Kidney glomerular epithelial cell (primary cell): Measurements from ENCODE around the gene BDNF.

Source experiments
- DNase-seq: peaks from one replicate; lab custom pipeline; 2025; lab: John Stamatoyannopoulos, UW

The BDNF gene

DNA sequence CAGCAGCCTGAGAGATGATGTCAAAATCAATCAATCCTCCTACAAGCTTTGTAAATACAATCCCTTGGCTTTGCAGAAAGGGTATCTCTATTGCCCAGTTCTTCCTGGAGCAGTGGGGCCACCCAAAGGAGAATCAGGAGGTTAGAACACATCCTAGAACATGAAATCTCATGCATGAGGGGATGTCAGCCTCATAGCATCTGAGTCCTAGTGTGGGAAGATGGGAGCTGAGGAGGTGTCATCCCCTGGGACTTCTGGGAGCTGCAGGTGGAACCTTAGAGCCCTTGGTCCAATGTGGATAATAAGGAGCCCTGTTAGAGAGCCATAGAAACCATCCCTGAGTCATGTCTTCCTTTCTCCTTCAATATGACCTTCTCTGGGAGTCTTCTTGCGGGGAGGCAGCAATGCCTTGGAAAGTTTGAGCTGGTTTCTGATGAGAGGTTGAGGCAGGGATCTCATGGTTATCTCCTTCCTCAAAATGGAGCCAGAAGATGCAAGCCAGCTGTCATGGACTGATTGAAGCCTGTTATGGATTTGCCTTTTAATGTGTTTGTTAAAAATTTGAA is 74.8 kb downstream of the BDNF start:
- no peak for DNase-seq

- DNase-seq = no peak
These were observed 76.2 kb downstream of the BDNF start for GRCh38 chr11:27623945-27624523.

GRCh38 chr11:27622541-27623300 is 77.5 kb downstream of the BDNF start:
- no peak for DNase-seq

DNA sequence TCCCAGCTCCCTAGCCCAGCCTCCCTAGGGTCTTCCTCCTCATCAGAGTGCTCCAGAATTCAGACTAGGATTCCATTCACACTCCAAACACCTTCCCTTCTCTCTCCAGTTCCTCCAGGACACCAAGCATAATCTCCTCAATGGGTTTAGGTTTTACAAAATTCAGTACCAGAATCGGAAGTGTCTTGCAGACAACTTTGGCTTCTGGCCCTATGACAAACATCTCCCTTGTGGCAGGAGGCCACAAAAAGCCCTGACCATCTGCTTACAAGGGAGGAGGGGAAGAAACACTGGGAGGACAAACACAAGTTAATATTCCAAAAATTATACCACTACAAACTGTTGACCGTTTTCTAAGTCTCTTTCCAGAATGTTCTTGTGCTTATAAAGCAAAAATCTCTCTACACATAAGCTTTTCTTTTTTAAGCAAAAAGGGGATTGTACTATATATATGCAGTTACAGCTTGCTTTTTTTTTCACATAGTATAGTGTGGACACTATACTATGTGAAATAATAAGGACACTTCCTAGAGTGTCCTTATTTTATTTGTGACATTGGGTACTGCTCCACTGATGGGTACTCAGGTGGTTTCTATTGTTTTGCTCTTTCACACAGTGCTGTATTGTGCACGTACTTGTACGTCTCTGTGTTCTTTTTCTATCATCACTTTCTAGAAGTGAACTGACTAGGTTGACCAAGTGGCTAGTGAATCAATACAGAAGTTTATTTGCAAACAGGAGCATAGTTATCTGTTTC is 78.7 kb downstream of the BDNF start:
- no peak for DNase-seq

GRCh38 chr11:27619763-27620335 is 80.4 kb downstream of the BDNF start:
- no peak for DNase-seq

DNA sequence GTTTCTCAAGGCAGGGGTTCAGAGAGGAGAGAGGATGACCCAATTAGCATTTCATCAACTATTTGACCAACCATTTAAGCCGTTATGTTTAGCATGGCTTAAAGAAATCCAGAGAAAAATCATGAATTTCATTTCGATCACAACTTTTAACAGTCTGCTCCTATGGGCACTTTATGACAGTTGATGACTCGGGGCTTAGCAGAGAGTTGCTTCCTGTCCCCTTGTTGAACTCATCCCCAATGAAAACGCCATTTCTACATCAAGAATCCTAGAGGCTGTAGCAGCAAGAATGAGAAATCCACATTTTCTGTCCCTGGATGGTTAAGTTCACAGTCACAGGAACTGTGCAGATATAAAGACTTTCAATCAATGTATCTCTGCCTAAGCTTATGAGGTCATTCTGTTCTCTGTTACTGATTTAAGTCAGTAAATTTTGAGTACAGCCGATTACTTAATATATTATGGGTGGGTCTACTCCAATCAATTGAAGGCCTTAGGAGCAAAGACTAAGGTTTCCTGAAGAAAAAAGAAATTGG is 81.1 kb downstream of the BDNF start:
- no peak for DNase-seq

- no peak for DNase-seq
These were observed 81.9 kb downstream of the BDNF start for GRCh38 chr11:27618281-27618915.

- DNase-seq = no peak
These were observed 83.5 kb downstream of the BDNF start for GRCh38 chr11:27616711-27617110.

- DNase-seq = no peak
These were observed 84.4 kb downstream of the BDNF start for GRCh38 chr11:27615833-27616232.

DNA sequence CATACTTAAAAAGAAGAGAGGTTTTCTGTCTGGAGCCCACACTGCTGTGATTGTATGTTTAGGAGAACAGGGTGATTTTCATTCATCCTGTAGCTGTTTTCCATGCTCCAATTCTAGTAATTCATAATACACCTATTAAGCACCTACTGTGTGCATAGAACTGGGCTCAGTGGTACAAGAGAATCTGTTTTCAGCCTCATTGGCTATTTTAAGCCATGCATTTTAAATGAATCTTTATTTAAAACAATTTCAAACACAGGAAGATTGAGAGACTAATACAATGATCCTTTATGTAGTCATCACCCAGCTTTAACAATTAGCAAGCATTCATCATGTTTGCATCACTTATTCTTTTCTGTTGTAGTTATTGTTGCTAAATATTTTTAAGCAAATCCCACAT is 86.2 kb downstream of the BDNF start:
- DNase-seq = no peak

DNA sequence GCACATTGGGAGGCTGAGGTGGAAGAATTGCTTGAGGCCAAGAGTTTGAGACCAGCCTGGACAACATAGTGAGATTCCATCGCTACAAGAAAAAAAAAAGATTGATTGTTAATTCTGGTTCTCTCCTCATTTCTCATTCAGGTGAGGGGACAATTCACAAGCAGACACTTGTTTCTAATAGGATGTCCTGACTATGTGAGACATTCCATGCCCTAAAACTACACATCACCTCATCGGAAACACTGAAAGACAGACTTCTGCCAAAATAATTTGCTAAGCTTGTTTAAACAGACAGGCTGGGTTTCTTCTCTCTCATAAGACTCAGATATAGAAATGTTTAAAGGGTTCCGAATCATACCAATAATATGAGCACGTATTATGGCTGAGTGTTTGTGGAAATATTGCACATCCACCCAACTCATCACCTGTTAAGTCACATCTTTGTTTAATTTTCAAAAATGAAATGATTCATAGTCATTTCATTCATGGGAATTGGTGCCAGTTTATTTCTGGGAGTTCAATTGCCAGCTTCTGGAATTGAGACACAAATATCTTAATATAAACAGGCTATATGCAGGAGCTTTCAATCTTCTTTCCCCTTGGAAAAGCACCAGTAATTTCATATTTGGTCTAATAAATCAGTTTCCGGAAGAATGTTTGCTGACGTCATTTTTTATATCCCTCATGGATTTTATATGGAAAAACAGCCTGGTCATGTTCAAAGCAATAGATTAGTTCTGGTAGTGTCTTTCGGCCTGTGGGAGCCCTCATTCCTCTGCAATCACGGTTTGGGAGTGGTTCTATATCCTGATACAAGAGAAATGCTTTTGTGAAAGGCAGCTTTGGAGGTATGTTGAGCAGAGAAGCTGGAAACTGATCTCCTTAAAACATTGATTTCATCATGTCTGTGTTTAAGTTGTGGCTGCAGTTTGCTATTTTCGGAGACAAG is 87.0 kb downstream of the BDNF start:
- DNase-seq = no peak

DNA sequence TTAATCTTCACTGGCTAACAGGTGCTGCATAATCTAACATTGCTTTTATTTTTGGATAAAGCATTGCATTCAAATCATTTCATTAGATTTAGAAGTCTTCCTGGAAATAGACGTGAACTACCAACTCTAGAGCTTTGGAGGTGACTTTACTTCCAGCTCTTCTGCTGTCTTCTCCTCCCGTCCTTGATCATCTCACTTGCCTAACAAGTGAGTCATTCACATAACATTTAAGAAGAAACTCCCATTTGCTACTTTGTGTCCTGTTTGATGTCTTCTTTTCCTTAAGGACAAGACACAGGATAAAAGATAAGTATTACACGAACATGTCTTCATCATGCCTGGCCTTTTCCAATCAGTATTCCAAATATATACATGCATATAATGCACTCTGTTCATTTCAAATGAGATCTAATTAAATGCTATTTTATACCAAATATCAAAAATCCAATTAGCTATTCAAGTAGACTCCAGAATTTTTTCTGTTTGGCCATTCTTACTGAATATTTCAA is 88.3 kb downstream of the BDNF start:
- no peak for DNase-seq

DNA sequence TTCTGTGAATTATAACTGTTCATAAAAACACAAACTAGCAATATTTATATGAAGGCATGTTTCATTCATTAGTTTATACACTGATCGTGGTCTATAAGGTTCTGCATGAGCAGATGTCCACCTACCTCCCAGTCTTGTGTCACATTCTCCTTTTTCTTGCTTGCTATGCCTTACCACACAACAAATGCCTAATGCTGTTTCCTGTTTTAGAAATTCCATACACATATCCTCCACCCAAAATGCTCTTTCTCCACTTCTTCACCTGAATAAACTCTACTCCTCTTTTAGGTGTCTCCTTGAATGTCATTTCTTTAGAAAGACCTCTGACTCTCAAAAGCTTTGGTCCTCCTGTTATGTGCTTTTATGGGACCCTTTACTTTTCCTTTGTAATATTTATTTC is 88.9 kb downstream of the BDNF start:
- DNase-seq = no peak

DNA sequence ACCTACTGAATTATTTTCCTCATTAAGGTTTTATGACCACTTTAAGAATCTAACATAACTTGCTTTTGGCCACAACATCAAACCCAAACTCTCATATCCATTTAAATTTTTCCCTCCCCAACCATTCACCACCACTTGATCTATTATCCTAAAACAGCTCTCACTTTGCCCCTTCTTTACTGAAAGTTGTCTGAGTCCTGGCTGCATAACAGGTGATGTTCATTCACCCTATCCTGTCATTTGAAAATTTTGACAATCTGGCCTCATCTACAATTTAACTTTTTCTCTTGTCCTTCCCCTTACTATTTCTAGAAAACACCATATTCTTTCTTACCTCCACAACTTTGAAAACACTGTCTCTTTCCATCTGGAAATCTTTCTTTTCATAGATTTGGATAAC is 89.3 kb downstream of the BDNF start:
- DNase-seq = no peak

GRCh38 chr11:27610280-27610679 is 90.0 kb downstream of the BDNF start:
- no peak for DNase-seq

GRCh38 chr11:27608951-27609350 is 91.3 kb downstream of the BDNF start:
- no peak for DNase-seq

DNA sequence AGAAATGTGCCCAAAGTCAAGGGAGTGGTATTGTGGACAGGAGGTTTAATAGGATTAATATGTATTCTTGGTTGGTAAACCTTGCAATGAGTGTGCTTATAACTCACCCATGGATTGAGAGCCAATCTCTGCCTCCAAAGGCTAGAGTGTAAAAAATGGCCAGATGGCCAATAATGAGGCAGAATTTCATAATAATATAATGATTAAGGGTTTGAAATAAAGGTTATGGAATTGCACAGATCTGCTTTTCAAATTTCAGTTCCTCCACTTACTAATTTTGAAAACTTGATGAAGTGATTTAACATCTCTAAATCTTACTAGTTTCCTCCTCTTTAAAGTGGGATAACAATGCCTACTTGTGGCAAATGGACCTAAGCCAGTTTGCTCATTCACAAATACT is 94.8 kb downstream of the BDNF start:
- no peak for DNase-seq
